Measurements from ENCODE around the gene DR1.

Gene DR1
- total RNA-seq: 129 to 138 reads per million in 2 donors

- peak; percentile 81 for DNase-seq
These were observed at the start of gene DR1 for GRCh38 chr1:93345633-93346420. Gene DR1, plus strand, starts transcription at chr1:93345907. Its CDS starts 739 bp downstream, at chr1:93346646.

DNA sequence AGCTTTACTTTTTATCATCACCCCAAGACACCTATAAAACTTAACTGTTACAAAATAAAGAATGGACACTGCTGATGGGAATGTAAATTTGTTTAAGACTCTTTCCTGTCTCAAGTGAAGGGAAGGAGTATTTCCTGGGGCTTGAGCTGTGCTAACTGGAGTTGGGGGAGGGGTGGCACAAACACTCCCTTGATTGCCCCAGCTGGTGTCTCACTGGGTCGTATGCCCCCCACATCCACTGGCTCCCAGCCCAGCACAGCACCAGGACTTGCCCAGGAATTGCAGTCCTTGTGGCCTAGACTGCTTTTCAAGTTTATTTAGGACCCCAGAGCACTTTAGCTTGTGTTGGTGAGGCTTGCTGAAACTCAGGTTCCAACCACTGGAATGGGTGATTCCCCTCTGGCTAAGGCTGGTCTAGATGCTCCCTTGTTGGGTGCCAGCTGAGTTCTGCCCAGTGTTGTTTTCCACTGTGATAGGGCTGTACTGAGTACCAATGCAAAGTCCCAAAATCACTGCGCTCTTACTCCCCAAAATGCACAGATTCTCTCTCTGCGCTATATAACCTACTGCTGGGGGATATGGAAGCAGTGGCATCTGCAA is 49.1 kb upstream of the DR1 start:
- no peak for DNase-seq

GRCh38 chr1:93301131-93301530 is 44.6 kb upstream of the DR1 start:
- DNase-seq: no peak

GRCh38 chr1:93302078-93302477 is 43.6 kb upstream of the DR1 start:
- DNase-seq: no peak

- no peak for DNase-seq
These were observed 41.0 kb upstream of the DR1 start for GRCh38 chr1:93304716-93305138.

DNA sequence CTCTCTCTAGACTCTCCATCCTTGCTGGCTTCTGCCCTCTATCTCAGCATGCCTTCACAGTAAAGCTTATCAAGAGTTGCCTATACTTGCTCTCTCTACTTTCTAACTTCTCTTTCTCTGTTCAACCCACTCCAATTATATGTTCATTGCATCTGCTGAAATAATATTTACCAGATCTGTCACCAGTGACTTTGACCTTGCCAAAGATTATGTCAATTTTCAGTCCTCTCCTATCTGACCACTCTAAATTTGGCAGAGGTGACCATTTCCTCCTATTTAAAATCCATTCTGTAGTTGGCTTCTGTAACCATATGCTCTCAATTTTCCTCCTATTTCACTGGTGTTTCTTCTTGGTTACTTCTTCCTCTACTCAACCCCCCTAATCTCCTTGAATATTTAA is 38.8 kb upstream of the DR1 start:
- DNase-seq: no peak

DNA sequence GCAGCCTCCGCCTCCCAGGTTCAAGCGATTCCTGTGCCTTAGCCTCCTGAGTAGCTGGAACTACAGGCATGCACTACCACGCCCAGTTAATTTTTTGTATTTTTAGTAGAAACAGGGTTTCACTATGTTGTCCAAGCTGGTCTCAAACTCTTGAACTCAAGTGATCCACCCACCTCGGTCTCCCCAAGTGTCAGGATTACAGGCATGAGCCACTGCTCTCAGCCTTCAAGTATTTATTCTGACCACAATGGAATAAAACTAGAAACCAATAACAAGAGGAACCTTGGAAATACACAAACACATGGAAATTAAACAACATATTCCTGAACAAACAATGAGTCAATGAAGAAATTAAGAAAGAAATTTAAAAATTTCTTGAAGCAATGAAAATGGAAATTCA is 32.7 kb upstream of the DR1 start:
- no peak for DNase-seq

- no peak for DNase-seq
These were observed 28.5 kb upstream of the DR1 start for GRCh38 chr1:93317207-93317606.

DNA sequence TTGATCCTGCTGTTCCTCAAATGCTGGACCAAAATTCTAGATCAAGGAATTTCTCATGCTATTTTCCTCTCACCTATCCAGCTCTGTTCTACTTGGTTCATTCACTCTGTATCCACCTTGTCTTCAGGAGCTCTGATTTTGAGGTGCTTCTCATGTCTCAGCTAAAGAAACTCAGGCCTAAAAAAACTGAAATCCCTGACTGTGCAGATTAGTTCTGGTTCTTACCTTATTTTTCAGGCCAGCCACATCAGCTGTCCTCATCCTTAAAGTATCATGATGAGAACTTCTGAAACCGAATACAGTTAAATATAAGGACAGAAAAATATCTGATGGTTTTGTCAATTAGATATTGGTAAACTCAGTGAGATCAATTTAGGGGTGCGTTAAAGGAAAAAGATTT is 27.8 kb upstream of the DR1 start:
- no peak for DNase-seq

DNA sequence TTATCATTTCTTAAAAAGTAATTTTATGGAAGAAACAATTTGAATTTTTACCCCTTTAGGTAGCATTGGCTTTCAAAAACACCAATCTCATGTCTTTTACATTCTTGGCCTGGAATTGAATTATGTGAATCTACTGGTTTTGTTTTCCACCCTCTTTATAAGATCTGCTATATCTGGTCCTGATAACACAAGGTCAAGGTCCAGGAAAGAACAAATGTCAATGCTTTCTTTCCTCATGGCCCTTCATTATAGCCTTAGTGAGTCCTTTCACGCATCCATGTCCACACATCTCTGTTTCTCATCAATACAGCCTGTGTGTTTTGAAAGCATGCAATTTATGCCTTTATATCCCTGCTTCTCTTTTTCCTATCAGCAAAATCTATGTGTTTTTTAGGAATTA is 24.0 kb upstream of the DR1 start:
- no peak for DNase-seq

DNA sequence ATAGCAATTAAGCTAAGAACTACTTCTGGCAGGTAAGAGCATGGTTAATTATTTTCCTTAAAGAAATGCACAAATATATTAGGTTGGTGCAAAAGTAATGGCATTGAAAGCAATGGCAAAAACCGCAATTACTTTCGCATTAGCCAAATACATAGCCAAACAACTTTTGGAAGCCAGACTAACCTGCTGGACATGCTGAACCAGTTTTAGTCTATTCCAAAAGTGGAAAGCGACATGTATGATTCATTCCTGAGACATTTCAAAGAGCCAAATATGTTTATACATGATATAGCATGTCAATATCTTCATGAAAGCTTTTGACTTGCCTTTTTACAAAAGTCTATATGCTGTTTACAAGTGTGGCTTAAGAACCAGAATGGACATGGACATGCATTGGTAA is 23.4 kb upstream of the DR1 start:
- no peak for DNase-seq

GRCh38 chr1:93323185-93323820 is 22.4 kb upstream of the DR1 start:
- no peak for DNase-seq

DNA sequence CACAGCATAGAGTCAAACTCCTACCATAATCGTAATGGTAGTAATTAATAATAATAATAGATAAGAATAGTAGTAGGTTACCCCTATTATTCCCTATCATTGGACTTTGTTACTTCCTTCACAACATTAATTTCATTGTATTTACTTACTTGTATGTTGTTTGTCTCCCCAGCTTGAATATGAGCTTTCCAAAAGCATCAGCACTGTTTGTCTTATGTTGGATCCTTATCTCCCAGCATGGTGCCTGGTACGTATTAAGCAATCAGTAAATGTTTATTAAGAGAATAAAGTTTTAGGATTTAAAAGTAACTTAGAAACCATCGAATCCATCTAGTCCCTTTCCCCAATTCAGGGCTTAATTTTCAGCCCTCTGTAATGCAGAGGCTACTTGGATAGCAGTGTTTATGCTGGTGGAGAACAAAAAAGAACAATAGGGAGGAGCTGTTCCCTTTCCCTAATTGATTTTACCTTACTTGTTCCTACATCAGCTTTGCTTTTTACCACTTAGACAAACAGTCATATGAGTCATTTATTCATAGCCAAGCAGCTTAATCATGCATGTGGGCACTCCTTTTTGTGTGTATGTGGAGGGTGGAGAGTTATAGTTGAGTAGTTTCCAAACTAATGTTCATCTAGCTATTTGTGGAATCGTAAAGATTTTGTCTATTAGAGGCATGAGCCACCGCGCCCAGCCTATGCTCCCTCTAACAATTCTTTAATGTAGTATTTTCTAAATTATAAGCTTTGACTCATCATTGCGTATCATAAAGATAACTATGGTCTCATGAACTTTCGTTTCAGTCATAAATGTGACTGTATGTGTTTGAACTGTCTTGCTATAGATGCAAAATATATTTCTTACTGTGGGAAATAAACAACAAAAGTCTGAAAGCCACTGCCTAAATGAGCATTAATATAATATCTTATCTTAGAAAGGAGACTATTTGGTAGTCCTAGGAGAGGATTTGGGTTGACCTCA is 20.9 kb upstream of the DR1 start:
- no peak for DNase-seq

DNA sequence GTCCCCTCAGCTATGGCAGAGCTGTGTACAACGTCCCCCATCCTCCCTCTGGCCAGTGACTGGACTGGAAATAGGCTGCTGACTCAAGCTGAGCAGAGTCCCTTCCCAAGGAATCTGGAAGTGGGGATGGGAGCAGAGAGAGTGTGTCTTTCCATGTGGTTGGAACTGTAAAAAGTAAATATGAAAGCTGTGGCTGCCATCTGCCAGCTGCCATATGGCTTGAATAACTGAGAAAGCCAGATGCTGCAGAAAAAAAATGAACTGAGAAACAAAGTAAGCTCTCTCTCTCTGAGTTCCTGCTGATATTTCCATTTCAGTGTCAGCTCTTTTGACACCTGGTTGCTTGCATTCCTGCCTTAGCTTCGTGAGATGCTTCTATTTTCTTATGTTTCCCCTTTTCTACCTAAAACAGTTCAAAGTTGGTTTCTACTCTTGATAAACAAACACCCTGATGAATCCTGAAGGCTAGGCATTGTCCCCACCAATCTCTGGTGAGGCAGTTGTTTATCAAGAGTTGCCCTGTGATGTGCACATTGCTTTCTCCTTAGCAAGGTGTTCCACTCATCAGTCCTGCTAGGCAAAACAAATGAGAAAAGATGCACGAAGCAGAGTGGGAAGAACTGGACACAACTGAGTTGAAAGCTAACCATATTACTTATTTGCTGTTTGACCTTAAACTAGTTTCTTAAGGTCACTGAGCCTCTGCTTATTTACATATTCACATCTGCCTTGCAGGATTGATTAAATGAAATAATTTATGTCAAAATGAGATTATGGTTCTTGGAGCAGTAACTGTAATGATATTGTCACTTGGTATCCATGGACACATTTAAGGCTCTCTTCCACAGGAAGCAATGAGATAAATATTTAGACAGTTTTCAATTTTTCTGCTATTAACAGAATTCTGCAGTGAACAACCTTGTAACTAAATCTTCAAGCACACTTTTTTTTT is 16.6 kb upstream of the DR1 start:
- no peak for DNase-seq

DNA sequence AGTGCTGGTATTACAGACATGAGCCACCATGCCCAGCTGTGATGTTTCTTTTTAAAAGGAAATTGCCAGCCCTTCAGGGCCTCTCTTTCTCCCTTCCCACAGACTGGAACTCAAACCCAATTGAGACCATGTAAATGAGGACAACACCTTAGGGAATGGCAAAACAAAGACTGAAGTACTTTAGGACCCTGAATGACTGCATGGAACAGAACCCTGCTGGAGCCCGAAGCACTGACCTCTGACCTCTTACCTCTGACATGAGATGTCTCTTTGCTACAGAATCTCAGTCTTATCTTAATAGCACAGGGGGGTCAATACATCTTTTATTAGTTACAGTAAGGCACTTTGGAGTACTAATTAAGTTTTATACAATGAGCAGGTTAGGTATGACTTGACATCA is 15.5 kb upstream of the DR1 start:
- DNase-seq: no peak

GRCh38 chr1:93330617-93331016 is 15.1 kb upstream of the DR1 start:
- no peak for DNase-seq

- DNase-seq: no peak
These were observed 14.3 kb upstream of the DR1 start for GRCh38 chr1:93331412-93331811.

- no peak for DNase-seq
These were observed 13.3 kb upstream of the DR1 start for GRCh38 chr1:93332368-93332767.

GRCh38 chr1:93338387-93339146 is 7.1 kb upstream of the DR1 start:
- no peak for DNase-seq

DNA sequence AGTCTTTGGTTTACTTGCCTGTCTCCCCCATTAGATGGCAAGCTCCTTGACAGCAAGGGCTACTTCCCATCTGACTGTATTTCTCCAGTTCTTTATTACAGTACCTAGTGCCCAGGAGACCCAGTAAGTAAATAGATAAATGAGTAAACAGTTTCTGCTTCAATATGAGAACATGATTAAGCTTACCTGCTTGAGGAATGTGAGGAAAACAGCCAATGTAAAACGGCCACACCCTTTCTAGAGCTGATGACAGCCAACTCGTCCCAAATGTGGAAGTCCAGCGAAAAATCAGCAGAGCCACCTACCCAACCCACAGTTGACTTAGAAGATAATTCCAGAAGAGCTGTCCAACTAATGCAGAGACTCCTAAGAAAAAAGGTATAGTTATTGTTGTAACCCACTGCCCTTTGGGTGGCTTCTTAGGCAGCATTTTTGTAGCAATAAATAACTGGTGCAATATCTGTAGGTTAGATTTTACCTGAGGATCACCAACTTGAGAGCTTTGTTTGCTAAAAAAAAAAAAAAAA is 6.5 kb upstream of the DR1 start:
- DNase-seq: no peak

DNA sequence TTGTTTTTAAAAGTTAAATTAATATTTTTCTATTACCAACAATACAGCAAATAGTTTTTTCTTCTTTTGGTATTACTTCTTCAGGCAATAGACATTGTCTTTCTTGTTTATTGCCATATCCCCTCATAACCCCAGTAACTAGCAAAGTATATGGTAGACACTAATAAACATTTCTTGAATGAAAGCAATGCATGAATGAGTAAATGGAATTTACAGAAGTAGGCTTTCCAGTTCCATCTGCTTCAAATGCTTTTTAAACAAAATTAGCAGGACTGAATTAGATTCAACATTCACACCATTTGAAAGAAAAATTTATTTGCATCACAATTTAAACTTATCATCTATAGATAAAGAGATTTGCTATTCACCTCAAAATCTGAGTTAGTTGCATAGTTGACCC is 5.6 kb upstream of the DR1 start:
- DNase-seq: no peak

Measured in activated gamma-delta T cell (primary cell).